Measurements from ENCODE around the gene ZNF417.
"Not testable (repeated sequence)": the region's sequence is repeated elsewhere in the genome, so short reads cannot be mapped to it uniquely, and the experiment has no call there.

Gene ZNF417

GRCh38 chr19:57887195-57887941, 29.0 kb downstream of the ZNF417 start:
- DNase-seq (ENCODE audit: low spot score) = no peak

DNA sequence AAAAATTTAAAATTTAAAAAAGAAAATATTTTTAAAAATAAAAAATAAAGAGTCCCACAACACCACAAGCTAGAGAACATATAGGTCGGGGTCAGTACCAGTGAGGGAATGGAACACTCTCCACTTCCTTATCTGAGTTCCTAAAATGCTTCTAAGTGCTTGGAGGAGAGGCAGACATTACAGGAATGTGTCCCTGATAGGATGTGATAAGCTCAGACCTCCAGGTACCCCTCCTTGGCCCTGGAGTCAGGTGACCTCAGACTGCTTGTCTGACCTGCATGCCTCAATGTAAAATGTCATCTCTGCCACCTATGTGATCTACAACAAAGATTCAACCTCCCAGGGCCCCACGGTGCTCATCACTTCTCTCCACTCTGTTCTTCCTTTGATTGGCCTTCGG, 30.3 kb downstream of the ZNF417 start:
- no peak for DNase-seq (ENCODE audit: low spot score)

GRCh38 chr19:57873883-57874799, 42.3 kb downstream of the ZNF417 start:
- DNase-seq (ENCODE audit: low spot score) = not testable (repeated sequence)

- DNase-seq (ENCODE audit: low spot score) = no peak
These were observed 43.9 kb downstream of the ZNF417 start for GRCh38 chr19:57872450-57872849.

- DNase-seq (ENCODE audit: low spot score) = no peak
These were observed 46.2 kb downstream of the ZNF417 start for GRCh38 chr19:57870225-57870624.

GRCh38 chr19:57869655-57870054, 46.7 kb downstream of the ZNF417 start:
- not testable (repeated sequence) for DNase-seq (ENCODE audit: low spot score)

- DNase-seq (ENCODE audit: low spot score) = no peak
These were observed 48.4 kb downstream of the ZNF417 start for GRCh38 chr19:57867868-57868492.
